ENCODE results near the gene HEY2.

- TF ChIP-seq POLR2AphosphoS5 (IDR thresholded peaks at IDR 0.05; ENCODE audit: low read depth, low read length) (no peak), TAF1 (IDR thresholded peaks at IDR 0.05; ENCODE audit: borderline replicate concordance, low read depth, low read length) (no peak), POLR2A (IDR thresholded peaks at IDR 0.05; ENCODE audit: low read depth, low read length) (no peak)
Observed at GRCh38 chr6:125769147-125769783, 19.8 kb downstream of the HEY2 start.
